GM12878 (cell line): Measurements from ENCODE around the gene TMEM91. TPM values are rescaled to one million over a fixed set of nuclear protein-coding genes. Genes with fewer than 3 reads are reported as not detected.

Experiments
- ATAC-seq: fragments of 200-7000 bp; cut with Tn5 transposase; 3 replicates; pipeline ENCODE4 v1.9.1; 2020; ENCODE audit warnings: mild to moderate bottlenecking, moderate library complexity
- BruUV-seq: library from RNA; stranded (reverse); fragments of 400-500 nt; replicated peaks from 2 replicates; lab custom pipeline; 2021; lab: Mats Ljungman, UMichigan
- CTCF ChIA-PET: fragments of 300-600 bp; sonication (Branson Sonifier 250); formaldehyde crosslinking; extraction: SDS; loops from one replicate; lab custom pipeline; 2021; ENCODE audit warnings: inconsistent platforms; lab: Yijun Ruan, JAX
- POLR2A ChIA-PET: fragments of 350-600 bp; formaldehyde crosslinking; extraction: SDS; loops from one replicate; lab custom pipeline; 2021; ENCODE audit warnings: inconsistent platforms; lab: Charles Lee
- RAD21 ChIA-PET: fragments of 300-600 bp; sonication (Branson Sonifier 250); formaldehyde crosslinking; loops from one replicate; lab custom pipeline; 2023; ENCODE audit warnings: antibody characterized with exemption; ENCODE audit not compliant: unreplicated experiment; lab: Charles Lee
- SMC1A ChIA-PET: fragments of 300-600 bp; sonication (Branson Sonifier 250); formaldehyde crosslinking; loops from one replicate; lab custom pipeline; 2023; ENCODE audit not compliant: unreplicated experiment, uncharacterized antibody; lab: Charles Lee
- DNase-seq: peaks from one replicate; pipeline ENCODE4 v3.0.0-alpha.2; 2011; ENCODE audit warnings: low read depth, low spot score
- FAIRE-seq: peaks from 3 replicates; lab custom pipeline; 2011; peaks lifted over from hg19 to GRCh38; lab: Jason Lieb, UNC
- H2AFZ ChIP-seq: 2 replicates; pipeline ENCODE4 v1.6.0; 2011; ENCODE audit warnings: low read depth, low read length, control low read depth; ENCODE audit not compliant: control insufficient read depth
- H3K27ac ChIP-seq: 2 replicates; pipeline ENCODE4 v1.5.1; 2011; ENCODE audit warnings: control low read depth; ENCODE audit not compliant: control insufficient read depth, insufficient read depth
- H3K27me3 ChIP-seq, 2 experiments: replicated peaks in 1 of 2; 2 replicates each; pipeline versions ENCODE4 v1.6.0 to v1.6.1; 2011; ENCODE audit warnings: low read length in 1 of 2; ENCODE audit not compliant: control insufficient read depth in 2 of 2, insufficient read depth in 2 of 2
- H3K36me3 ChIP-seq, 2 experiments: 2 replicates each; pipeline ENCODE4 v1.5.1; 2011; ENCODE audit warnings: low read length in 1 of 2; ENCODE audit not compliant: control insufficient read depth in 2 of 2, insufficient read depth in 2 of 2
- H3K4me1 ChIP-seq: 2 replicates; pipeline ENCODE4 v1.6.1; 2011; ENCODE audit warnings: mild to moderate bottlenecking, low read length, moderate library complexity, mixed read lengths; ENCODE audit not compliant: control insufficient read depth, insufficient read depth
- H3K4me2 ChIP-seq: 2 replicates; pipeline ENCODE4 v1.6.0; 2011; ENCODE audit warnings: control low read depth; ENCODE audit not compliant: control insufficient read depth, insufficient read depth
- H3K4me3 ChIP-seq: fragments of 200-600 bp; sonication (generic); 2 replicates; pipeline ENCODE4 v1.5.1; 2016
- H3K79me2 ChIP-seq: 2 replicates; pipeline ENCODE4 v1.6.0; 2011; ENCODE audit warnings: low read length; ENCODE audit not compliant: control insufficient read depth, insufficient read depth
- H3K9ac ChIP-seq: 2 replicates; pipeline ENCODE4 v1.8.0; 2011; ENCODE audit warnings: low read length, control low read depth, mixed read lengths; ENCODE audit not compliant: control insufficient read depth, insufficient read depth
- H3K9me3 ChIP-seq: replicated peaks from 3 replicates; pipeline ENCODE4 v1.5.1; 2011; ENCODE audit warnings: mild to moderate bottlenecking, low read length; ENCODE audit not compliant: control insufficient read depth, insufficient read depth
- H4K20me1 ChIP-seq: 2 replicates; pipeline ENCODE4 v1.6.0; 2011; ENCODE audit not compliant: control insufficient read depth, insufficient read depth
- ASH2L ChIP-seq: fragments of 300-600, 200-600 bp; sonication (generic); IDR thresholded peaks from 2 replicates; pipeline ENCODE4 v1.6.1; 2017; ENCODE audit warnings: low read depth, mild to moderate bottlenecking, borderline replicate concordance
- ATF2 ChIP-seq: IDR thresholded peaks from 2 replicates; pipeline ENCODE4 v1.6.1; 2012; ENCODE audit warnings: low read length, inconsistent platforms
- ATF7 ChIP-seq: fragments of 450-650 bp; IDR thresholded peaks from 2 replicates; pipeline ENCODE4 v1.6.1; 2016; ENCODE audit warnings: low read depth, mild to moderate bottlenecking
- BRCA1 ChIP-seq: IDR thresholded peaks from 2 replicates; pipeline ENCODE4 v1.6.1; 2011; ENCODE audit warnings: low read depth, low read length, improper control_type of control experiment
- CREB1 ChIP-seq: IDR thresholded peaks from 2 replicates; pipeline ENCODE4 v1.6.1; 2012; ENCODE audit warnings: low read depth, mild to moderate bottlenecking, inconsistent platforms
- DPF2 ChIP-seq: fragments of 450-650 bp; IDR thresholded peaks from 2 replicates; pipeline ENCODE4 v1.6.1; 2017; ENCODE audit warnings: mild to moderate bottlenecking
- ETV6 ChIP-seq, 2 experiments: fragments of 450-650 bp in 1 of 2; IDR thresholded peaks in 1 of 2; conservative IDR thresholded peaks in 1 of 2; 2 replicates each; pipeline ENCODE4 v1.6.1; 2014; ENCODE audit warnings: antibody characterized with exemption in 1 of 2, borderline replicate concordance in 1 of 2, low read depth in 1 of 2, mild to moderate bottlenecking in 1 of 2, moderate library complexity in 1 of 2
- FOXK2 ChIP-seq: fragments of 450-650 bp; IDR thresholded peaks from 2 replicates; pipeline ENCODE4 v1.6.1; 2017; ENCODE audit warnings: mild to moderate bottlenecking, moderate library complexity
- IKZF2 ChIP-seq, 2 experiments: fragments of 450-650 bp; IDR thresholded peaks; 2 replicates each; pipeline ENCODE4 v1.6.1; 2017; ENCODE audit warnings: mild to moderate bottlenecking in 2 of 2, moderate library complexity in 2 of 2
- NR2C2 ChIP-seq: IDR thresholded peaks from 2 replicates; pipeline ENCODE4 v1.6.1; 2011; ENCODE audit warnings: borderline replicate concordance, low read depth; ENCODE audit not compliant: control insufficient read depth, insufficient read length
- POU2F2 ChIP-seq: IDR thresholded peaks from 3 replicates; pipeline ENCODE4 v1.6.1; 2011; ENCODE audit warnings: low read depth, mild to moderate bottlenecking, low read length, borderline replicate concordance
- RAD21 ChIP-seq: IDR thresholded peaks from 2 replicates; pipeline ENCODE4 v1.6.1; 2011; ENCODE audit warnings: mild to moderate bottlenecking, low read depth, low read length, moderate library complexity; ENCODE audit not compliant: insufficient read depth
- RAD51 ChIP-seq: fragments of 450-650 bp; IDR thresholded peaks from 2 replicates; pipeline ENCODE4 v1.6.1; 2016; ENCODE audit warnings: moderate library complexity, mild to moderate bottlenecking, inconsistent platforms
- RB1 ChIP-seq: fragments of 450-650 bp; formaldehyde crosslinking; IDR thresholded peaks from 2 replicates; pipeline ENCODE4 v1.6.1; 2017; ENCODE audit warnings: mild to moderate bottlenecking, borderline replicate concordance
- RCOR1 ChIP-seq: conservative IDR thresholded peaks from 2 replicates; pipeline ENCODE4 v1.6.1; 2012; ENCODE audit warnings: low read depth, low read length, improper control_type of control experiment
- RFX5 ChIP-seq: IDR thresholded peaks from 2 replicates; pipeline ENCODE4 v1.6.1; 2011; ENCODE audit warnings: low read depth, low read length, improper control_type of control experiment
- SP1 ChIP-seq: IDR thresholded peaks from one replicate; pipeline ENCODE4 v1.6.1; 2011; ENCODE audit warnings: low read depth, low read length
- TCF7 ChIP-seq: IDR thresholded peaks from 2 replicates; pipeline ENCODE4 v1.6.1; 2014; ENCODE audit warnings: antibody characterized with exemption, borderline replicate concordance
- WGBS: methylation state at CpG from one replicate; pipeline ENCODE4 v1.1.6; 2016; ENCODE audit warnings: low lambda C conversion rate; ENCODE audit not compliant: insufficient replicate concordance, insufficient coverage; ENCODE audit errors: missing lambda C conversion rate; 5-methylcytosine and 5-hydroxymethylcytosine counted together
- in situ Hi-C: fragments of 300-500 bp; cut with MboI; formaldehyde crosslinking; loops from 9 replicates; pipeline ENCODE4 v1.14.3; 2018; ENCODE audit warnings: mixed read lengths
- intact Hi-C: fragments of 100-400 bp; cut with micrococcal nuclease; formaldehyde crosslinking; loops from one replicate; pipeline ENCODE4 v1.14.2; 2022; ENCODE audit not compliant: unreplicated experiment
- polyA plus RNA-seq, 11 experiments: library from polyadenylated mRNA; depleted of rRNA in 4 of 11; unstranded in 6 of 11; stranded (reverse) in 5 of 11; fragments of >200 nt; fragmentation: Nextera tagmentation in 4 of 11; fragmentation: Illumina TruSeq in 1 of 11; extraction: Ambion mirVana in 4 of 11; extraction: Trizol in 1 of 11; gene quantifications; 1 replicate in 1 of 11; 2 replicates in 10 of 11; pipeline versions ENCODE4 v1.2.1 to v1.2.3, GENCODE V29; 2011 to 2016; ENCODE audit warnings: inconsistent platforms in 2 of 11, missing spikeins in 2 of 11, low read depth in 1 of 11
- total RNA-seq, 4 experiments: library from RNA; depleted of rRNA in 3 of 4; stranded (reverse); fragments of >200 nt in 3 of 4; fragmentation: Illumina TruSeq in 1 of 4; extraction: Trizol in 1 of 4; gene quantifications; 2 replicates each; pipeline versions ENCODE4 v1.2.1 to v1.2.3, GENCODE V29; 2013 to 2021

The TMEM91 gene
- total and polyA plus RNA-seq, 10 of the 15 experiments (the other 5 are each of a cell fraction or from before 2014, with no cell fraction given): 1.5 to 5.5 (median 2.7) TPM

GRCh38 chr19:41405776-41406175 is 29.4 kb downstream of the TMEM91 start:
- Histone ChIP-seq H3K9me3 (no peaks in the 10 kb centered on the region), H3K27ac (no peak overlapping the region), H3K4me1 (peaks cover 18% of the 10 kb centered on the region), H3K4me3 (no peak overlapping the region), H2AFZ (no peak overlapping the region), H3K9ac (no peak overlapping the region), H3K79me2 (peaks cover 5% of the 10 kb centered on the region), H3K36me3 (no peaks in the 10 kb centered on the region; a peak in 2 of 4 replicates), H3K4me2 (no peak overlapping the region), H3K27me3 (no peaks in the 10 kb centered on the region), H4K20me1 (no peaks in the 10 kb centered on the region)
- SMC1A ChIA-PET: no interaction called here
- RAD21 ChIA-PET: no interaction called here
- CTCF ChIA-PET: no interaction called here
- BruUV-seq: no TSS peak
- TF ChIP-seq ATF2 (no peak), RAD21 (no peak), TCF7 (no peak), SP1 (no peak), CREB1 (no peak), DPF2 (no peak), RAD51 (no peak), ATF7 (no peak), FOXK2 (no peak), IKZF2 (IDR thresholded peaks at IDR 0.05) (no peak), RCOR1 (no peak), POU2F2 (no peak), ETV6 (conservative IDR thresholded peaks at IDR 0.05 in 1 of 2, IDR thresholded peaks at IDR 0.05 in 1 of 2; ENCODE audit: borderline replicate concordance in 1 of 2, low read depth in 1 of 2) (no peak), NR2C2 (no peak), ASH2L (no peak), RB1 (no peak), BRCA1 (no peak), RFX5 (no peak)
- FAIRE-seq (no peak), ATAC-seq (no peak), DNase-seq (no peak)
- in situ Hi-C loops (no loop called here), intact Hi-C loops (no loop called here)
- POLR2A ChIA-PET: no interaction called here
- WGBS: 79% methylated on average over 6 of the region's 6 CpGs
